ENCODE results near the gene TLR6.

TLR6 gene

GRCh38 chr4:38891051-38891983 is 34.7 kb upstream of the TLR6 start:
- Histone ChIP-seq H3K36me3 (ENCODE audit: control insufficient read depth, insufficient read depth, low read length, severe bottlenecking) (peaks cover 49% of the 10 kb centered on the region), H3K4me3 (ENCODE audit: low read length) (no peak overlapping the region), H3K9me3 (ENCODE audit: control insufficient read depth, low read length) (no peaks in the 10 kb centered on the region), H3K27me3 (replicated peaks; ENCODE audit: control insufficient read depth, insufficient read depth, low read length) (no peaks in the 10 kb centered on the region), H3K4me1 (ENCODE audit: control insufficient read depth, insufficient read depth, low read length) (peaks cover 25% of the 10 kb centered on the region), H3K9ac (ENCODE audit: low read length) (no peak overlapping the region)
- no peak for DNase-seq (ENCODE audit: low read depth)

GRCh38 chr4:38889143-38889542 is 32.5 kb upstream of the TLR6 start:
- Histone ChIP-seq H3K36me3 (ENCODE audit: control insufficient read depth, insufficient read depth, low read length, severe bottlenecking) (peaks cover 33% of the 10 kb centered on the region), H3K27me3 (replicated peaks; ENCODE audit: control insufficient read depth, insufficient read depth, low read length) (no peaks in the 10 kb centered on the region), H3K9ac (ENCODE audit: low read length) (peak overlapping the region; percentile 57), H3K4me1 (ENCODE audit: control insufficient read depth, insufficient read depth, low read length) (peaks cover 25% of the 10 kb centered on the region), H3K4me3 (ENCODE audit: low read length) (peak overlapping the region; percentile 49), H3K9me3 (ENCODE audit: control insufficient read depth, low read length) (no peaks in the 10 kb centered on the region)
- DNase-seq (ENCODE audit: low read depth): peak; percentile 93

GRCh38 chr4:38884254-38884653 is 27.6 kb upstream of the TLR6 start:
- Histone ChIP-seq H3K4me3 (ENCODE audit: low read length) (no peak overlapping the region), H3K4me1 (ENCODE audit: control insufficient read depth, insufficient read depth, low read length) (peaks cover 9% of the 10 kb centered on the region), H3K36me3 (ENCODE audit: control insufficient read depth, insufficient read depth, low read length, severe bottlenecking) (peaks cover 49% of the 10 kb centered on the region), H3K27me3 (replicated peaks; ENCODE audit: control insufficient read depth, insufficient read depth, low read length) (no peaks in the 10 kb centered on the region), H3K9ac (ENCODE audit: low read length) (no peak overlapping the region), H3K9me3 (ENCODE audit: control insufficient read depth, low read length) (no peaks in the 10 kb centered on the region)
- DNase-seq (ENCODE audit: low read depth): no peak

GRCh38 chr4:38876636-38877035 is 20.0 kb upstream of the TLR6 start:
- Histone ChIP-seq H3K36me3 (ENCODE audit: control insufficient read depth, insufficient read depth, low read length, severe bottlenecking) (peaks cover 40% of the 10 kb centered on the region), H3K9me3 (ENCODE audit: control insufficient read depth, low read length) (no peaks in the 10 kb centered on the region), H3K27me3 (replicated peaks; ENCODE audit: control insufficient read depth, insufficient read depth, low read length) (no peaks in the 10 kb centered on the region), H3K9ac (ENCODE audit: low read length) (no peak overlapping the region), H3K4me1 (ENCODE audit: control insufficient read depth, insufficient read depth, low read length) (peaks cover 22% of the 10 kb centered on the region), H3K4me3 (ENCODE audit: low read length) (no peak overlapping the region)
- no peak for DNase-seq (ENCODE audit: low read depth)

- Histone ChIP-seq H3K4me3 (ENCODE audit: low read length) (peak overlapping the region; percentile 3), H3K4me1 (ENCODE audit: control insufficient read depth, insufficient read depth, low read length) (peaks cover 47% of the 10 kb centered on the region), H3K36me3 (ENCODE audit: control insufficient read depth, insufficient read depth, low read length, severe bottlenecking) (peaks cover 26% of the 10 kb centered on the region), H3K9ac (ENCODE audit: low read length) (no peak overlapping the region), H3K27me3 (replicated peaks; ENCODE audit: control insufficient read depth, insufficient read depth, low read length) (no peaks in the 10 kb centered on the region), H3K9me3 (ENCODE audit: control insufficient read depth, low read length) (no peaks in the 10 kb centered on the region)
- DNase-seq (ENCODE audit: low read depth): no peak
Observed at GRCh38 chr4:38873290-38873944, 16.8 kb upstream of the TLR6 start.

- peak; percentile 52 for DNase-seq (ENCODE audit: low read depth)
- Histone ChIP-seq H3K9ac (ENCODE audit: low read length) (no peak overlapping the region), H3K9me3 (ENCODE audit: control insufficient read depth, low read length) (no peaks in the 10 kb centered on the region), H3K4me3 (ENCODE audit: low read length) (peak overlapping the region; percentile 3), H3K36me3 (ENCODE audit: control insufficient read depth, insufficient read depth, low read length, severe bottlenecking) (peaks cover 20% of the 10 kb centered on the region), H3K27me3 (replicated peaks; ENCODE audit: control insufficient read depth, insufficient read depth, low read length) (no peaks in the 10 kb centered on the region), H3K4me1 (ENCODE audit: control insufficient read depth, insufficient read depth, low read length) (peaks cover 50% of the 10 kb centered on the region)
Observed at GRCh38 chr4:38872620-38873019, 16.0 kb upstream of the TLR6 start.

GRCh38 chr4:38871593-38871992 is 15.0 kb upstream of the TLR6 start:
- Histone ChIP-seq H3K9me3 (ENCODE audit: control insufficient read depth, low read length) (no peaks in the 10 kb centered on the region), H3K9ac (ENCODE audit: low read length) (no peak overlapping the region), H3K36me3 (ENCODE audit: control insufficient read depth, insufficient read depth, low read length, severe bottlenecking) (peaks cover 16% of the 10 kb centered on the region), H3K4me3 (ENCODE audit: low read length) (no peak overlapping the region), H3K4me1 (ENCODE audit: control insufficient read depth, insufficient read depth, low read length) (peaks cover 56% of the 10 kb centered on the region), H3K27me3 (replicated peaks; ENCODE audit: control insufficient read depth, insufficient read depth, low read length) (no peaks in the 10 kb centered on the region)
- peak; percentile 12 for DNase-seq (ENCODE audit: low read depth)

GRCh38 chr4:38870098-38870808 is 13.6 kb upstream of the TLR6 start:
- H3K9ac ChIP-seq (ENCODE audit: low read length): peak overlapping the region; percentile 30
- H3K4me3 ChIP-seq (ENCODE audit: low read length): no peak overlapping the region
- peaks cover 56% of the 10 kb centered on the region for H3K4me1 ChIP-seq (ENCODE audit: control insufficient read depth, insufficient read depth, low read length)
- no peaks in the 10 kb centered on the region for H3K27me3 ChIP-seq (replicated peaks; ENCODE audit: control insufficient read depth, insufficient read depth, low read length)
- peak; percentile 42 for DNase-seq (ENCODE audit: low read depth)
- peaks cover 15% of the 10 kb centered on the region for H3K36me3 ChIP-seq (ENCODE audit: control insufficient read depth, insufficient read depth, low read length, severe bottlenecking)
- no peaks in the 10 kb centered on the region for H3K9me3 ChIP-seq (ENCODE audit: control insufficient read depth, low read length)

GRCh38 chr4:38869511-38869910 is 12.9 kb upstream of the TLR6 start:
- DNase-seq (ENCODE audit: low read depth): peak; percentile 42
- Histone ChIP-seq H3K4me3 (ENCODE audit: low read length) (peak overlapping the region; percentile 90), H3K36me3 (ENCODE audit: control insufficient read depth, insufficient read depth, low read length, severe bottlenecking) (peaks cover 15% of the 10 kb centered on the region), H3K9me3 (ENCODE audit: control insufficient read depth, low read length) (no peaks in the 10 kb centered on the region), H3K9ac (ENCODE audit: low read length) (peak overlapping the region; percentile 97), H3K27me3 (replicated peaks; ENCODE audit: control insufficient read depth, insufficient read depth, low read length) (no peaks in the 10 kb centered on the region), H3K4me1 (ENCODE audit: control insufficient read depth, insufficient read depth, low read length) (peaks cover 56% of the 10 kb centered on the region)

GRCh38 chr4:38868059-38868960 is 11.7 kb upstream of the TLR6 start:
- Histone ChIP-seq H3K4me3 (ENCODE audit: low read length) (peak overlapping the region; percentile 90), H3K4me1 (ENCODE audit: control insufficient read depth, insufficient read depth, low read length) (peaks cover 51% of the 10 kb centered on the region), H3K9me3 (ENCODE audit: control insufficient read depth, low read length) (no peaks in the 10 kb centered on the region), H3K27me3 (replicated peaks; ENCODE audit: control insufficient read depth, insufficient read depth, low read length) (no peaks in the 10 kb centered on the region), H3K36me3 (ENCODE audit: control insufficient read depth, insufficient read depth, low read length, severe bottlenecking) (peaks cover 15% of the 10 kb centered on the region), H3K9ac (ENCODE audit: low read length) (peak overlapping the region; percentile 97)
- peak; percentile 57 for DNase-seq (ENCODE audit: low read depth)
